ENCODE measurements around the gene PRR5. TPM values are rescaled to one million over a fixed set of nuclear protein-coding genes. Genes with fewer than 3 reads are reported as not detected.

Gene PRR5
- total and polyA plus RNA-seq, 2 of the 13 experiments (the other 11 are each of a cell fraction or from before 2014, with no cell fraction given) = 11.6 to 27.5 TPM

DNA sequence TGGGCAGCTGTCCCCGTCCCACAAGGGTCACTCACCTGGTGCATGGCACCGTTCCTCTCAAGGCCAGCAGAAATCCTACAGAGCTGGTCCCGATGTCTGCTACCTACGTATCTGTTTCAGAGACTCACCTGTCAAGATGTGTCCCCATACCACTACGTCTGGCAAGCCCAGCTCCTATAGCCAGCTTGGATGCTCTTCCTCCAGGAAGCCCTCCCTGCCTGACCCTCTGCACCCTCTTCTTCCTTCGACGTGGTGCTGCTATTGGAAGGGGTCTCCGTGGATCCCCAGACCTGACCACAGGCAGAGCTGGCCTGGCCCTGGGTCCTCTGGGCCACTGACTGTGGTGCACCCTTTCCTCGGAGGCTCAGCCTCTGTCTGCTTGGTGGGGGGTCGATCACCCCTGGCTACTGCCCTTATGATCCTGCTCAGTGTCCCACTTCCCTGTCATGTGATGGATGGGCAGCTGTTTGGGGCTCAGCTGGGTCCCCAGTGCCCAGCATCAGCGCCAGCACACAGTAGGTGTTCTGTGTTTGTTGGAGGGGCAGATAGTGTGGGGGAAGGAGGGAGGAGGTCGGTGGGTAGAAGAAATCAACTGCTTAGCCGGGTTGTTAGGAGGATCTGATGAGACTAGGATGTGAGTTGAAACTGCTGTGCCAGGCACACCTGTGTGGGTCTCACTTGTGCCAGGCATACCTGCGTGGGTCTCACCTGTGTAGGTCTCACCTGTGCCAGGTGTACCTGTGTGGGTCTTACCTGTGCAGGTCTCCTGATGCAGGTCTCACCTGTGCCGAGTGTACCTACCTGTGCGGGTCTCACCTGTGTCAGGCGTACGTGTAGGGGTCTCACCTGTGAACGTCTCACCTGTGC is 28.7 kb downstream of the PRR5 start:
- in situ Hi-C loops (cut with HindIII; ENCODE audit: extremely low pct_ligation_motif_present, low pct_unique_long_range_greater_than_20kb) = no loop called here
- peaks cover 4 to 10% of the 10 kb centered on the region in 2 experiments; a peak in 4 of 5 replicates for H3K36me3 ChIP-seq (replicated peaks in 1 of 2; ENCODE audit: control insufficient read depth in 1 of 2, insufficient read depth in 2 of 2, low read length in 2 of 2)
- peak; percentile 75 for TF ChIP-seq ZKSCAN1 (IDR thresholded peaks at IDR 0.05; ENCODE audit: low read length)
- TF ChIP-seq ATAD3A (CRISPR knock-in tag; IDR thresholded peaks at IDR 0.05) = no peak
- TF ChIP-seq ZEB1 (IDR thresholded peaks at IDR 0.05; ENCODE audit: insufficient replicate concordance, low read depth) = peak; percentile 97
- H3K79me2 ChIP-seq (ENCODE audit: insufficient read depth, low read length) = no peaks in the 10 kb centered on the region
- H3K4me2 ChIP-seq (ENCODE audit: low read depth, low read length) = no peak overlapping the region
- no peak overlapping the region for H3K4me3 ChIP-seq (replicated peaks in 1 of 3; ENCODE audit: insufficient read depth in 1 of 3, low read depth in 2 of 3, low read length in 3 of 3)
- H4K20me1 ChIP-seq (ENCODE audit: insufficient read depth, low read length) = 0 out of 2 replicates have a peak, but pooled peaks cover 7% of the 10 kb centered on the region
- no peak overlapping the region for H3K9ac ChIP-seq (ENCODE audit: insufficient read depth, low read depth, low read length)
- WGBS (ENCODE audit: low lambda C conversion rate) = 97% methylated on average over 19 of the region's 19 CpGs
- H3K27ac ChIP-seq (ENCODE audit: extremely low read length, insufficient read depth, low read length) = no peak overlapping the region
- intact Hi-C loops (cut with micrococcal nuclease; ENCODE audit: unreplicated experiment) = no loop called here
- H3K4me1 ChIP-seq (ENCODE audit: insufficient read depth, low read length) = peaks cover 16% of the 10 kb centered on the region
- ATAC-seq = no peak
- CTCF ChIA-PET (ENCODE audit: low intra/inter-chr PET ratio, low total read pairs) = no interaction called here
- POLR2A ChIA-PET = no interaction called here
- DNase-seq (ENCODE audit: low spot score) = no peak
- BruUV-seq (replicated peaks) = no TSS peak
- FAIRE-seq = no peak
- H3K27me3 ChIP-seq (ENCODE audit: control insufficient read depth in 1 of 2, insufficient read depth in 2 of 2, low read length in 2 of 2) = no peaks in the 10 kb centered on the region
- H2AFZ ChIP-seq (ENCODE audit: low read length) = no peak overlapping the region
- H3K9me3 ChIP-seq (ENCODE audit: low read length) = no peaks in the 10 kb centered on the region

DNA sequence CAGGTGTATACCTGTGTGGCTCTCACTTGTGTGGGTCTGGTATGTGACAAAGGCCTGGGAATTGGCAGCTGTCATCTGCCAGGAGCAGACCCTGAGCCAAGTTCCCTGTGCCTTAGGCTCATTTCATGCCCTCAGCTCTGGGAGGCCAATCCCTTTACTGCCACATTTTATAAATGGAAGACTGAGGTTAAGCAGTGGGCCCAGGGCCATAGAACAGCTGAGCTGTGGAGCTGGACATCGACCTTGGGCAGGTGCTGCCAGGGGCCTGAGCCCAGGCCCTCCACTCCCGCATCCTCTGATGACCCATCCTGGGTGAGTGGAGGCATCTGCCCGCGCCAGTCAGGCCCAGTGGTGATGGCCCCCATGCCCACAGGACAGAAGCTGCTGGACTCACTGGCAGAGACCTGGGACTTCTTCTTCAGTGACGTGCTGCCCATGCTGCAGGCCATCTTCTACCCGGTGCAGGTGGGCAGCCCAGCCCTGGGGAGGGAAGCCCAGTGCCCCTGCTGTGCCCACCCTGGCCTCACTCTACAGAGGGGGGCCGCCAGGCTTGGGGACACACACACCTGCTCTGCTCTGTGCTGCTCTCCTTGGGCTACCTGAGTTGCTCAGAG is 29.5 kb downstream of the PRR5 start:
- no peak overlapping the region for H3K27ac ChIP-seq (ENCODE audit: extremely low read length, insufficient read depth, low read length)
- no peaks in the 10 kb centered on the region for H3K9me3 ChIP-seq (ENCODE audit: low read length)
- peaks cover 20% of the 10 kb centered on the region for H3K4me1 ChIP-seq (ENCODE audit: insufficient read depth, low read length)
- POLR2A ChIA-PET = no interaction called here
- H3K9ac ChIP-seq (ENCODE audit: insufficient read depth, low read depth, low read length) = no peak overlapping the region
- DNase-seq (ENCODE audit: low spot score) = no peak
- CTCF ChIA-PET (ENCODE audit: low intra/inter-chr PET ratio, low total read pairs) = no interaction called here
- no peak overlapping the region for H3K4me3 ChIP-seq (replicated peaks in 1 of 3; ENCODE audit: insufficient read depth in 1 of 3, low read depth in 2 of 3, low read length in 3 of 3)
- FAIRE-seq = no peak
- H4K20me1 ChIP-seq (ENCODE audit: insufficient read depth, low read length) = peaks cover 7% of the 10 kb centered on the region; the same call in 1 of the 2 replicates
- TF ChIP-seq HES4 (CRISPR knock-in tag; IDR thresholded peaks at IDR 0.05; ENCODE audit: borderline replicate concordance) = 0 out of 2 replicates have a peak, but pooled peaks have one; percentile 31
- no peak for TF ChIP-seq ZNF563 (CRISPR knock-in tag; IDR thresholded peaks at IDR 0.05)
- no peak for TF ChIP-seq RFX1 (IDR thresholded peaks at IDR 0.05)
- TF ChIP-seq ZNF431 (CRISPR knock-in tag; IDR thresholded peaks at IDR 0.05; ENCODE audit: borderline replicate concordance, low read depth) = no peak
- TF ChIP-seq FOXK2 (IDR thresholded peaks at IDR 0.05) = no peak
- TF ChIP-seq KDM5B (CRISPR knock-in tag; IDR thresholded peaks at IDR 0.05; ENCODE audit: borderline replicate concordance) = no peak
- H3K36me3 ChIP-seq (replicated peaks in 1 of 2; ENCODE audit: control insufficient read depth in 1 of 2, insufficient read depth in 2 of 2, low read length in 2 of 2) = peaks cover 0 to 6% of the 10 kb centered on the region in 2 experiments; a peak in 3 of 5 replicates
- in situ Hi-C loops (cut with HindIII; ENCODE audit: extremely low pct_ligation_motif_present, low pct_unique_long_range_greater_than_20kb) = no loop called here
- no peak overlapping the region for H2AFZ ChIP-seq (ENCODE audit: low read length)
- 89% methylated on average over 3 of the region's 7 CpGs for WGBS (ENCODE audit: low lambda C conversion rate)
- intact Hi-C loops (cut with micrococcal nuclease; ENCODE audit: unreplicated experiment) = no loop called here
- no peak for ATAC-seq
- no peaks in the 10 kb centered on the region for H3K27me3 ChIP-seq (ENCODE audit: control insufficient read depth in 1 of 2, insufficient read depth in 2 of 2, low read length in 2 of 2)
- no peak overlapping the region for H3K4me2 ChIP-seq (ENCODE audit: low read depth, low read length)
- no peaks in the 10 kb centered on the region for H3K79me2 ChIP-seq (ENCODE audit: insufficient read depth, low read length)
- BruUV-seq (replicated peaks) = no TSS peak
